ENCODE measurements around the gene GREB1. TPM values are rescaled to one million over a fixed set of nuclear protein-coding genes. Genes with fewer than 3 reads are reported as not detected.

Gene GREB1
- total RNA-seq, 4 donors from 2014 or later: 8.1 to 74.3 (median 26.7) TPM

DNA sequence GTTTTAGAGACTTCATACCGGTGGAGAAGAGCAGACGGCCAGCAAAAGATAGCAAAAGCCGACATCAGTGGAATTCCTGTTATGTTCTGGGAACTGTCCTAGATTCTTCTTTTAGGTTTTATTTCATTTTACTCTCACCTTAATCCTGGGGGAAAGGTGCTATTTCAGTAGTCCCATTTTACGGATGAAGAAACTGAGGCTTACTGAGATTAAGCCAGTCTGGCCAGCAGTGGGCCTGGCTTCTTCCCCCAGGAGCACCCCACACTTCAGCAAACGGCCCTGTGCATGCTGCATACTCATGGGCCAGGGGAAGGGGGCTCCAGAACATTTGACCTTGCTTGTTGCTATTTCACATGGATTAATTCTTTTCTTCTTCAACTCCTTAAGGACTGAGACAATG is 79.5 kb downstream of the GREB1 start:
- Histone ChIP-seq H3K9me3 (no peaks in the 10 kb centered on the region), H3K4me1 (no peaks in the 10 kb centered on the region), H3K4me3 (no peak overlapping the region), H3K36me3 (peaks cover 0 to 80% (median 0%) of the 10 kb centered on the region in 3 donors), H3K27ac (no peak overlapping the region), H3K27me3 (no peaks in the 10 kb centered on the region)
- 76 to 94% methylated on average over 5 of the region's 5 CpGs for WGBS, 2 donors
- TF ChIP-seq POLR2A (IDR thresholded peaks at IDR 0.05) (no peak), EP300 (IDR thresholded peaks at IDR 0.05) (no peak)
- TF ChIP-seq, protein P1, sequence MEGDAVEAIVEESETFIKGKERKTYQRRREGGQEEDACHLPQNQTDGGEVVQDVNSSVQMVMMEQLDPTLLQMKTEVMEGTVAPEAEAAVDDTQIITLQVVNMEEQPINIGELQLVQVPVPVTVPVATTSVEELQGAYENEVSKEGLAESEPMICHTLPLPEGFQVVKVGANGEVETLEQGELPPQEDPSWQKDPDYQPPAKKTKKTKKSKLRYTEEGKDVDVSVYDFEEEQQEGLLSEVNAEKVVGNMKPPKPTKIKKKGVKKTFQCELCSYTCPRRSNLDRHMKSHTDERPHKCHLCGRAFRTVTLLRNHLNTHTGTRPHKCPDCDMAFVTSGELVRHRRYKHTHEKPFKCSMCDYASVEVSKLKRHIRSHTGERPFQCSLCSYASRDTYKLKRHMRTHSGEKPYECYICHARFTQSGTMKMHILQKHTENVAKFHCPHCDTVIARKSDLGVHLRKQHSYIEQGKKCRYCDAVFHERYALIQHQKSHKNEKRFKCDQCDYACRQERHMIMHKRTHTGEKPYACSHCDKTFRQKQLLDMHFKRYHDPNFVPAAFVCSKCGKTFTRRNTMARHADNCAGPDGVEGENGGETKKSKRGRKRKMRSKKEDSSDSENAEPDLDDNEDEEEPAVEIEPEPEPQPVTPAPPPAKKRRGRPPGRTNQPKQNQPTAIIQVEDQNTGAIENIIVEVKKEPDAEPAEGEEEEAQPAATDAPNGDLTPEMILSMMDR (IDR thresholded peaks at IDR 0.05): no peak
- no peak for DNase-seq (ENCODE audit: low spot score in 2 of 2)

DNA sequence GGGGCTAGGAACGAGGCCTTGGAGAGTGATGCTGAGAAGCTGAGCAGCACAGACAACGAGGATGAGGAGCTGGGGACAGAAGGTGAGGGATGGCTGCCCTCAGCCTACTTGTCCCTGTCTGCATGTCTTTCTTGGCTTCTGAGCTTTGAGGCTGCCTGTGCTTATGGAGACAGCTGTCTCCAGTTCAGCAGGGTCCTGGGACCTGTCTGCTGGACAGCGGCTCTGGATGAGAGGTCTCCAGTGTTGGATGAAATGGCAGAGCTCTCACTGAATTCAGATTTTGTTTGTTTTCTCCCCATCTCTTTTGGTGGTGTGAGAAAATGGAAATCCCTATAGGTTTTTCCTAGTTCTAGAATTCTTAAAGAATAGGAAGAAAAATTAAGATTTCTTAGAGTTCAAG is 81.4 kb downstream of the GREB1 start:
- Histone ChIP-seq H3K9me3 (no peaks in the 10 kb centered on the region), H3K27ac (no peak overlapping the region), H3K36me3 (peaks cover 0 to 81% (median 0%) of the 10 kb centered on the region in 3 donors), H3K4me1 (no peaks in the 10 kb centered on the region), H3K27me3 (no peaks in the 10 kb centered on the region), H3K4me3 (no peak overlapping the region)
- WGBS, 2 donors: 81 to 87% methylated on average over 3 of the region's 3 CpGs
- DNase-seq (ENCODE audit: low spot score in 2 of 2): no peak
- TF ChIP-seq POLR2A (IDR thresholded peaks at IDR 0.05): no peak
- TF ChIP-seq, protein P1 (IDR thresholded peaks at IDR 0.05): no peak

DNA sequence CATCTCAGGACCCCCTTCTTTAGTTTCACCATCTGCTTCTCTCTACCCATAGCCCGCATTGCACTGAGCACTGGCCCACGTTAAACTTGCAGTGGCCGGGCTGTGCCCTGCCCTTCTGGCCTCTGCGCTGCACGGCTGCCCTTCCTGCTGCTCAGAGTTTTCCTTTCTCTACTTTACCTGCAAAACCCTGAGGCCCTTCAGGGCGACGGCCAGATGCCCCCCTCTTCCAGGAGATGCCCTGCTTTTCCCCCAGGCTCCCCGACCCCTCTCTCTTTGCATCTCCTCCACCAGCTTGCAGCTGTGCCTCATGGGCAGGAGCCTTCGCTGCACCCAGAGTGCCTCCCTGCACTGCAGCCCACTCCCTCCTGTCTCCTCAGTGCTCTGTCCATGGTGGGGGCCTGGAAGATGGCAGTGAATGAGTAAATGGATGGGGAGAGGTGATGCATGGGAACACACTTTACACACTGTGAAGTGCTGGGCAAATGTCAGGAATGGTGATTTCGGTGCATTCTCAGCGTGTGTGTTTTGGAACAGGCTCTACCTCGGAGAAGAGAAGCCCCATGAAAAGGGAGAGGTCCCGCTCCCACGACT is 82.3 kb downstream of the GREB1 start:
- TF ChIP-seq, protein P1 (IDR thresholded peaks at IDR 0.05): no peak
- no peak overlapping the region for H3K27ac ChIP-seq
- 87 to 90% methylated on average over 14 of the region's 14 CpGs for WGBS, 2 donors
- no peaks in the 10 kb centered on the region for H3K9me3 ChIP-seq
- no peaks in the 10 kb centered on the region for H3K27me3 ChIP-seq
- DNase-seq (ENCODE audit: low spot score in 2 of 2): no peak
- H3K4me3 ChIP-seq: no peak overlapping the region
- H3K4me1 ChIP-seq: no peaks in the 10 kb centered on the region
- H3K36me3 ChIP-seq: peaks cover 0 to 81% (median 0%) of the 10 kb centered on the region in 3 donors

DNA sequence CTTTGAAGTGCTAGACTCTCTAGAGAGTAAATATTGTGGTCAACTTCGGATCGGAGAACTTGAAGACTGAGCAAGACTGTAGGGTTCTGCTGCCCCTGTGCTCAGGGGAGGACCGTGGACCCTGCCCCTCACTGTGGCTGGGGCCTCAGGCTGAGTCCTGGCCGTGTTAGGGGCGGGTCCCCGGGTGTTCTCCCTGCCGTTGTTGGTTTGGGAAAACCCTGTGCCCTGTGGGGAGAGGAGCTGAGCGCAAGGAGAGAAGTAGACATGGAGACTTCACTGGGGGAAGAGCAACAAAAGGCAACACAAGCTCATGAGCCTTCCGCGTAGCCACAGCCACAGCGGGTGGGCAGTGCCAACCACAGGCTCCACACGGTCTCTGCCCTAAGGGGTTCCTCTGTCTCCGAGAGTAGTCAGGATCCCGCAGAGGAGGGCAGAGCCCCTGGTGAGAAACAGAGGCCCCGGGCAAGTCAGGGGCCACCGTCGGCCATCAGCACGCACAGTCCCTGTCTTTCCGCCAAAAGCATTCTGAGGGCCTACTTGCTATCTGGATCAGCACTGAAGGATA is 83.1 kb downstream of the GREB1 start:
- no peak overlapping the region for H3K4me3 ChIP-seq
- no peaks in the 10 kb centered on the region for H3K27me3 ChIP-seq
- H3K4me1 ChIP-seq: no peaks in the 10 kb centered on the region
- no peak overlapping the region for H3K27ac ChIP-seq
- no peak for DNase-seq (ENCODE audit: low spot score in 2 of 2)
- H3K36me3 ChIP-seq: peaks cover 0 to 80% (median 0%) of the 10 kb centered on the region in 3 donors
- 83 to 84% methylated on average over 16 to 19 of the region's 19 CpGs for WGBS, 2 donors
- TF ChIP-seq EP300 (IDR thresholded peaks at IDR 0.05): no peak
- TF ChIP-seq, protein P1 (IDR thresholded peaks at IDR 0.05): no peak
- TF ChIP-seq POLR2A (IDR thresholded peaks at IDR 0.05): no peak
- no peaks in the 10 kb centered on the region for H3K9me3 ChIP-seq

DNA sequence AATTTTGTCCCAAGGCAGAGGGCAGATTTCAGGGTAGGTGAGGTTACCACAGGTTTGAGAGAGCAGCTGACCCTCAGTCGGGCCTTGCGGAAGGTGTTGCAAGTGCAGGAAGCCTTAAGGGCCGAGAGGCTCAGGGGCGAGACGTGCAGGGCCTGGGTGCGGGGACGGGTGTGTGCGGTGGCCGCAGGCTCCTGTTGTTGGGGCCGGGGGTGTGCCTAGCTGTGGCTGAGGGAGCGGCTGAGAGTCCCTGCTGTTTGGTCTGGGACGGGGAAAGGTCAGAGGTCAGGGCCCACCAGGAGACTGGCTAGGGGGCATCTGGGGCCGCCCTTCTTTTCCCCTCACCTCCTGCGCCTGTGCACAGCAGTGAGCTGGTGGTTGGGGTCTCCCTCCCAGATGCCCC is 83.7 kb downstream of the GREB1 start:
- Histone ChIP-seq H3K27me3 (no peaks in the 10 kb centered on the region), H3K9me3 (no peaks in the 10 kb centered on the region), H3K36me3 (peaks cover 0 to 80% (median 0%) of the 10 kb centered on the region in 3 donors), H3K4me3 (no peak overlapping the region), H3K27ac (no peak overlapping the region), H3K4me1 (no peaks in the 10 kb centered on the region)
- WGBS, 2 donors: 86 to 95% methylated on average over 13 to 14 of the region's 14 CpGs
- TF ChIP-seq POLR2A (IDR thresholded peaks at IDR 0.05) (no peak), EP300 (IDR thresholded peaks at IDR 0.05) (no peak)
- TF ChIP-seq, protein P1 (IDR thresholded peaks at IDR 0.05): no peak
- DNase-seq (ENCODE audit: low spot score in 2 of 2): no peak

Data from tibial nerve (tissue), 4 donors.